ENCODE results near the gene RPL14.

Gene RPL14

DNA sequence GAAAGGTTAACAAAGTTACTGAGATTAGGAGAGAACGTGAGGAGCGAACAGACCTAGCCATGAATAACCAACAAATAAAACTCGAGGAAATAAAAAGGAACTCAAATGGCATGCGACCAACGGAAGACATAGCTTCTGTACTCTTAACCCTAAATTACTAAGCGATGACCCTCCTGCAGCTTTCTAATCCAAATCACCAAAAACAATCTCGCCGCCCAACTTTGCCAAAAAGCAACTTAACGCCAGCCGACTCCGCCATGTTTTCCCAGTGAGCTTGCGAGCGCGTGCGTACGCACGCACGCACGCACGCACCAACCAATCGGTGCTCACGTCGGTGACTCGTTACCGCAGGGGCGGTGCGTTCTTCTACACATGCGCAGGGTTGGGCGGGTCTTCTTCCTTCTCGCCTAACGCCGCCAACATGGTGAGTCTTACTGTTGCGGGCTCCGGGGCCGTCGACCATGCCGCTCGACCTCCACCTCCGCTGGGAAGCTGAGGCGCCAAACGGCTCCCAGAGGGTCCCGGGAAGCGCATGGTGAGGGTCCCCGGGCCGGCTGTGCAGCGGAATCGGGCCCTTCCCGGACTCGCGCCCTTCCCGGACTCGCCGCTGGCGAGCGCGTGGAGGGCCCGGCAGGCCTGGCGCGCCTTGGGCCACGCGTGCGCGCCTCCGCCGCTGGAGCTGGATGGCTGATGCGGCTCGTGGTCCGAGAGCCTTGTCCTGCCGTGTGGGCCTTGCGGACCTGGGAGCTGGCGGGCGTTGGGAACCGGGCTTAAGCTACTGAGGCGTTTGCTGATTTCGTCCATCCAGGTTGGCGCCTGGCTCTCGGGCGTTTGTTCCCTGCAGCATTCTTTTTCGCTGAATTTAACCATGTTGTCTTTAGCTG, at the start of gene RPL14:
Gene RPL14, plus strand, starts transcription at position 400 of the 884 bp plus-strand sequence. Its CDS starts 133 bp downstream, at position 533.
- H3K4me1 Mint-ChIP-seq (ENCODE audit: low read depth) = peaks cover 58% of the 10 kb centered on the region

GRCh38 chr3:40407611-40408010, 49.5 kb upstream of the RPL14 start:
- Mint-ChIP-seq H3K27me3 (no peaks in the 10 kb centered on the region), H3K4me3 (no peak overlapping the region), H3K36me3 (peaks cover under 1% of the 10 kb centered on the region), H3K27ac (no peak overlapping the region), H3K4me1 (ENCODE audit: low read depth) (no peaks in the 10 kb centered on the region), H3K9me3 (ENCODE audit: low read depth) (no peaks in the 10 kb centered on the region)

More for the DNA sequence above, at the start of gene RPL14:
- Mint-ChIP-seq H3K27ac (peak within 1 kb of the TSS; percentile 99), H3K4me3 (peak within 1 kb of the TSS; percentile 99), H3K9me3 (ENCODE audit: low read depth) (no peaks in the 10 kb centered on the region), H3K27me3 (no peaks in the 10 kb centered on the region), H3K36me3 (peaks cover 21% of the 10 kb centered on the region)

- H3K4me1 Mint-ChIP-seq (ENCODE audit: low read depth) = no peaks in the 10 kb centered on the region
- H3K4me3 Mint-ChIP-seq = no peak overlapping the region
- peaks cover 5% of the 10 kb centered on the region for H3K36me3 Mint-ChIP-seq
- peaks cover 5% of the 10 kb centered on the region for H3K27me3 Mint-ChIP-seq
- H3K9me3 Mint-ChIP-seq (ENCODE audit: low read depth) = no peaks in the 10 kb centered on the region
- no peak overlapping the region for H3K27ac Mint-ChIP-seq
Measured at GRCh38 chr3:40414270-40414669, 42.9 kb upstream of the RPL14 start.

DNA sequence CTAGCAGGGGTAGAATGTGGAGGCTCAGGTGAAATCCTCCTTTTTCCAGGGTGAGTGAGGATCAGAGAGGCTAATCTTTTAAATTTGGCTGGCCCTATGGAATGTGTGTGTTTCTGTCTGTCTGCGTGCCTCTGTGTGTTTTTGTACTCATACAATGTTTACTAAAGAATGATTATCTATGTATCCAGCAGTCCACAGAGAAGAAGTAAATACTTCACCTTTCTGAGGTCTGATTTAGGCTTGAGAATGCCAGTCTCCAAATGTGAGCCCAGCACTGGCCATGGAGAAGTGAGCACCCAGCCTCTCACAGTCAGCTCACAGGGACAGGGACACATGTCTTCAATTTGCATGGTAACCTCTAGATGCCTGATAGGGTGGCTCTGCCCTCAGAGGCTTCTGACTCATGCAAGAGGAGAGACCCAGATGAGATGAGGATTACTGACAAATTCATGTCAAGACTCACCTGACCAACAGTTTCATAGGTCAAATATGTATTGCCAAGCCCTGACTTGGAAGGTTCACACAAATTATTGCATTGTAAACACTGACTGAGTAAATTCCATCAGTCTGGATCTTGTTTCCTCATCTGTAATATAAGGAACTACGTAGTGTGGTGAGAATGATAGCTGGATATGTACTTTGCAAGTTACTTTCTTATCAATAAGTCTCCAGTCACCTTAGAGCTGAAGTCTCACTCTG, 39.1 kb upstream of the RPL14 start:
- H3K27ac Mint-ChIP-seq = no peak overlapping the region
- no peak overlapping the region for H3K4me3 Mint-ChIP-seq
- peaks cover 4% of the 10 kb centered on the region for H3K4me1 Mint-ChIP-seq (ENCODE audit: low read depth)
- H3K27me3 Mint-ChIP-seq = peaks cover 10% of the 10 kb centered on the region
- no peaks in the 10 kb centered on the region for H3K9me3 Mint-ChIP-seq (ENCODE audit: low read depth)
- peaks cover 11% of the 10 kb centered on the region for H3K36me3 Mint-ChIP-seq

GRCh38 chr3:40422861-40423260, 34.3 kb upstream of the RPL14 start:
- peaks cover 23% of the 10 kb centered on the region for H3K36me3 Mint-ChIP-seq
- H3K4me3 Mint-ChIP-seq = no peak overlapping the region
- H3K4me1 Mint-ChIP-seq (ENCODE audit: low read depth) = peaks cover 12% of the 10 kb centered on the region
- H3K27ac Mint-ChIP-seq = no peak overlapping the region
- H3K9me3 Mint-ChIP-seq (ENCODE audit: low read depth) = no peaks in the 10 kb centered on the region
- peaks cover 5% of the 10 kb centered on the region for H3K27me3 Mint-ChIP-seq

GRCh38 chr3:40427045-40427669, 30.0 kb upstream of the RPL14 start:
- Mint-ChIP-seq H3K27me3 (peaks cover 2% of the 10 kb centered on the region), H3K4me3 (no peak overlapping the region), H3K4me1 (ENCODE audit: low read depth) (peaks cover 12% of the 10 kb centered on the region), H3K9me3 (ENCODE audit: low read depth) (no peaks in the 10 kb centered on the region), H3K36me3 (peaks cover 27% of the 10 kb centered on the region), H3K27ac (no peak overlapping the region)

- Mint-ChIP-seq H3K36me3 (peaks cover 17% of the 10 kb centered on the region), H3K9me3 (ENCODE audit: low read depth) (no peaks in the 10 kb centered on the region), H3K4me1 (ENCODE audit: low read depth) (no peaks in the 10 kb centered on the region), H3K4me3 (no peak overlapping the region), H3K27ac (no peak overlapping the region), H3K27me3 (no peaks in the 10 kb centered on the region)
Measured at GRCh38 chr3:40432793-40433192, 24.3 kb upstream of the RPL14 start.

- H3K27ac Mint-ChIP-seq = no peak overlapping the region
- no peaks in the 10 kb centered on the region for H3K4me1 Mint-ChIP-seq (ENCODE audit: low read depth)
- peaks cover 13% of the 10 kb centered on the region for H3K36me3 Mint-ChIP-seq
- no peak overlapping the region for H3K4me3 Mint-ChIP-seq
- peaks cover 4% of the 10 kb centered on the region for H3K9me3 Mint-ChIP-seq (ENCODE audit: low read depth)
- H3K27me3 Mint-ChIP-seq = no peaks in the 10 kb centered on the region
Measured at GRCh38 chr3:40437889-40438288, 19.2 kb upstream of the RPL14 start.

GRCh38 chr3:40445062-40445461, 12.1 kb upstream of the RPL14 start:
- Mint-ChIP-seq H3K27ac (no peak overlapping the region), H3K27me3 (no peaks in the 10 kb centered on the region), H3K9me3 (ENCODE audit: low read depth) (peaks cover 4% of the 10 kb centered on the region), H3K4me1 (ENCODE audit: low read depth) (no peaks in the 10 kb centered on the region), H3K4me3 (no peak overlapping the region), H3K36me3 (peaks cover 16% of the 10 kb centered on the region)

DNA sequence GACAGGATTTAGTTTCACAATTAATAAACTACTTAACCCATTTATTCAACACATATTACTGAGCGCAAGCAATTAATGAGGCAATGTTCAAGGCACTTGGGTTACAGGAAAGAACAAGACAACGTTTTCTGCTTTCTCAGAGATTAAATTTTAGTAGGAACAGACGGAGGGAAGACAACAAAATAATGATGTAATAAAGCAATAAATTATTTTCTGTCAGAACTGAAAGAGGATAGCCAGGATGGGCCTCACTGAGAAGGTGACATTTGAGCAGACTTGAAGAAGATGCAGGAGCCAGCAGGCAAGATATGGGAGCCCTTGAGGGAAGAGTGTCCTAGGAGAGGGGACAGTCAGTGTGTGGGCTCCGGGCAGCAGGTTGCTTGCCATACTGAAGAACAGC, 11.3 kb upstream of the RPL14 start:
- no peaks in the 10 kb centered on the region for H3K27me3 Mint-ChIP-seq
- no peak overlapping the region for H3K4me3 Mint-ChIP-seq
- no peaks in the 10 kb centered on the region for H3K9me3 Mint-ChIP-seq (ENCODE audit: low read depth)
- H3K36me3 Mint-ChIP-seq = peaks cover 13% of the 10 kb centered on the region
- H3K4me1 Mint-ChIP-seq (ENCODE audit: low read depth) = no peaks in the 10 kb centered on the region
- H3K27ac Mint-ChIP-seq = no peak overlapping the region

DNA sequence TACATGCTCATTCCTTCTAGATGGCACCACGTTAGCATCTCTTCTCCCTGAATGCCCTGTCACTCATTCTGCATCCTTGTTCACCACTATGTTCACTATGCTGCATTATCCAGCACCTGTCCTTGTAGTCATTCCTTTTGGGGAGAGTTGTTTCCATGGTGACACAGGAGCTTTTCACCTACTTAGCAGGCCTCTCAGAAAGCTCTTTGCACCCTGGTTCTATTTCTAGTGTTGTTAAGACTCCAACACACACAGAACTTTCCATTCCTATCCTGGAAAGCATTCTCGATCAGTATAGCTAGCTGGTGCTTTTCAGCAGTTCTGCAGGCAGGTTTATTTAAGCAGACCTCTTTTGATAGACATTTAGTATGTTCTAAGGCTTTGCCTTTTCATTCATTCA, 6.7 kb upstream of the RPL14 start:
- Mint-ChIP-seq H3K4me1 (ENCODE audit: low read depth) (peaks cover 20% of the 10 kb centered on the region), H3K36me3 (peaks cover 9% of the 10 kb centered on the region), H3K27ac (no peak overlapping the region), H3K9me3 (ENCODE audit: low read depth) (no peaks in the 10 kb centered on the region), H3K27me3 (no peaks in the 10 kb centered on the region), H3K4me3 (no peak overlapping the region)

GRCh38 chr3:40451551-40451950, 5.6 kb upstream of the RPL14 start:
- H3K4me1 Mint-ChIP-seq (ENCODE audit: low read depth) = peaks cover 23% of the 10 kb centered on the region
- H3K27me3 Mint-ChIP-seq = no peaks in the 10 kb centered on the region

GRCh38 chr3:40452057-40452456, 5.1 kb upstream of the RPL14 start:
- peaks cover 25% of the 10 kb centered on the region for H3K4me1 Mint-ChIP-seq (ENCODE audit: low read depth)
- peaks cover 3% of the 10 kb centered on the region for H3K36me3 Mint-ChIP-seq
- H3K9me3 Mint-ChIP-seq (ENCODE audit: low read depth) = no peaks in the 10 kb centered on the region
- H3K27ac Mint-ChIP-seq = peak overlapping the region; percentile 94
- no peaks in the 10 kb centered on the region for H3K27me3 Mint-ChIP-seq
- peak overlapping the region; percentile 95 for H3K4me3 Mint-ChIP-seq

More at GRCh38 chr3:40451551-40451950, 5.6 kb upstream of the RPL14 start:
- H3K36me3 Mint-ChIP-seq = peaks cover 3% of the 10 kb centered on the region
- H3K27ac Mint-ChIP-seq = no peak overlapping the region
- peak overlapping the region; percentile 95 for H3K4me3 Mint-ChIP-seq
- no peaks in the 10 kb centered on the region for H3K9me3 Mint-ChIP-seq (ENCODE audit: low read depth)

- Mint-ChIP-seq H3K4me3 (peak overlapping the region; percentile 95), H3K9me3 (ENCODE audit: low read depth) (no peaks in the 10 kb centered on the region), H3K36me3 (peaks cover 1% of the 10 kb centered on the region), H3K27me3 (no peaks in the 10 kb centered on the region), H3K4me1 (ENCODE audit: low read depth) (peaks cover 25% of the 10 kb centered on the region), H3K27ac (peak overlapping the region; percentile 94)
Measured at GRCh38 chr3:40452562-40452875, 4.6 kb upstream of the RPL14 start.

All from activated naive CD8-positive, alpha-beta T cell (primary cell).